HG03520 (cell line): ENCODE results near the gene DTD1.

Experiments used
- ATAC-seq: cut with Tn5 transposase; IDR thresholded peaks from one replicate; pipeline ENCODE4 v1.9.1; 2021; ENCODE audit warnings: mild to moderate bottlenecking, moderate library complexity; ENCODE audit not compliant: unreplicated experiment

DTD1 gene

DNA sequence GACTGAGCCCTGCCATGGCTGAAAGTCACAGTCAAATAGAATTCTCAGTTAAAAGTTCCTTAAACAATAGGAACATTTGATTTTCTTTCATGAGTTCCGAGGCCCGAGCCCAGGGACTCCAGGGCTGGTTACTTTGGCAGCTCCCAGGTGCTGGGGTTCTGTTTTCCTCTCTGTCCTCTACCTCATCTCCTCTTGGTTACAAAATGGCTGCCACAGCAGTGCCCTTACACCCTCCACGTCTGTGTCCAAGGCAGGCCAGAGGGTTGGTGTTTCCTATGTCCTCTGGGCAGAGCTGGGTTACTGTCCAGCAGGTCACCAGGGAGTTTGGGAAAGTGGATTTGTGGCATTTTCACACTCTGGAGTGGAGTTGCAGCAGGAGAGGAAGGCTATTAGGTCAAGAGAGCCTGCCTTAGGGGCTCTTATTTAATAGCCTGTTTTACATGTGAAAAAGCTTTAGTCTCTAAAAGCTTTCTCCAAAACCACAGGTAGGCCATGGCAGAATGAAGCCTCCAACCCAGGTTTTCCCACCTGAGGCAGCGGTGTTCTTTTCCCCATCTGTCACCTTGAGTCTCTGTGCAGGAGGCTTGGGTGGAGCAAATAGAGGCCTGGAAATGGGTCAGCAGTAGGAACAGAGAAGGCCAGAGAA, 111.0 kb downstream of the DTD1 start:
- ATAC-seq: no peak

GRCh38 chr20:18701969-18702368, 114.1 kb downstream of the DTD1 start:
- no peak for ATAC-seq

GRCh38 chr20:18702736-18703135, 114.9 kb downstream of the DTD1 start:
- ATAC-seq: no peak

DNA sequence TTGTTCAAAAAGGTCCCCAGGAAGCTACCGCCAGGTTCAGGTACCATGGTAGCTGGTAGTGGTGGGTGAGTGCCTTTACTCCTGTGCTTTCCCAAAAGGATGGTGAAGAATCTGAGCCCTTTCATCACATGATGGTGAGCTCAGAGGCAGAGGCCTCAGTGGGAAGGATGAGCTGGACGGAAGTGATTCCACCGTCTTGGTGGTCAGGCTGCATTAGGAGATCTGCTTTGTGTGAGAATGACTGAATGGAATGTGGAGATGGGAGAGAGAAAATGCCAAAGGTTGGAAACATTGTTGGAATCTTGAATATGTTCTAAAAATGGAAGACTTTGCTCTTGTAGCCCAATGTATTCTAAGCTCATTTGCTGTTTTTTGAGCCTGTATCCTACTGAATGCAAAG, 117.6 kb downstream of the DTD1 start:
- ATAC-seq: no peak

DNA sequence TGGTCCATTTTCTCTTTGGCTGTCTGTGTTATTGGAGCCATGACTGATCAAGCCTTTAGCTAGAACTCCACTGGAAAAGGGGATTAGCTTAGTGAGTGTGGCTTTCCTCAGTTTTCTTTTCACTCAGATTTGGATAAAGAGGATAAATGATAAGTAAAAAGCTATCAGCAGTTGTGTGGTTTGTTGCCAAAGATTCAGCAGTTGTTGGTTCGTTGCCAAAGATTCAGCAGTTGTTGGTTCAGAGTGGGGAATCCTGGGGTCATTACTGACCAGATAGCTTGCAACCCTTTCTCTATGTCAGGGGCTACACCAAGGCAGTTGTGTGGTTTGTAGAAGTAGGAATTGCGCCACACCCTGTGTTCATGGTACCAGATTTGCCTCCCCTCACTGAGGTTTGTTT, 118.1 kb downstream of the DTD1 start:
- no peak for ATAC-seq

GRCh38 chr20:18712131-18712530, 124.3 kb downstream of the DTD1 start:
- ATAC-seq: no peak

DNA sequence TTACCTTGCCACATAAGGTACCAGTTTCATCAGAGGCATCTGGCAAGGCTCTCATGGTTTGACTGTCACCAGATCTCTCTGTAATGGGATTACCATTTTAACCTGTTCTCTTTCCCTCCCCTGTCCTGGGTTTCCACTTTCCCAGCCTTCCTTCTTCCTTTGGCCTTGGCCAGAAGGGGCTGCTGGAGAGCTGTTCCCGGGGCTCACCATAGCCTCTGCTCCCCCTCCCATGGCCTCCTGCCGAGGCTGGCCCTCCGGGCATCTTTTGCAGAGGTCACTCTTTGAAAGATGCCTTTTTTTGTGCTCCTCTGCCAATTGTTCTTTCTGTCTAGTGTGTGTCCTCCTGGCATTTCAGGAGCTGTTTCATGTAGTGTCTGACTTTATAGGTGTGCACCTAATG, 125.0 kb downstream of the DTD1 start:
- ATAC-seq: no peak

GRCh38 chr20:18715564-18715963, 127.7 kb downstream of the DTD1 start:
- ATAC-seq: no peak

DNA sequence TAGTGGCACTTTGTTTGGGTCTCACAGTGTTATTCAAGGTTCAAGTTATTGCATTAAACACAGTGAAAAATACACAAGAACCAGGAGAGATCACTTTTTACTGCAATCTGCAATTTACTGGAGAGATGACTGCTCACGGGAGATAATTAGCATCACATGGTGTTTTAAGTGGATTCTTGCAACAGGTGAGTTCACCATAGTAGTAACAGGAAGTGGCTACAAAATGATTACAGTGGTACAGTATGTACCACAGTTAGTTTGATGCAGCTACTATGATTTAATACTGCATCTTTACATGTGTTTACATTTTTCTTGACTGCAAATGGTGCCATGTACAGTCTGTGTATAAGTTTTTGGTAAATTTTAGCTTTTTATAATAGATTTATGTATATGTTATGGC, 129.2 kb downstream of the DTD1 start:
- ATAC-seq: no peak

DNA sequence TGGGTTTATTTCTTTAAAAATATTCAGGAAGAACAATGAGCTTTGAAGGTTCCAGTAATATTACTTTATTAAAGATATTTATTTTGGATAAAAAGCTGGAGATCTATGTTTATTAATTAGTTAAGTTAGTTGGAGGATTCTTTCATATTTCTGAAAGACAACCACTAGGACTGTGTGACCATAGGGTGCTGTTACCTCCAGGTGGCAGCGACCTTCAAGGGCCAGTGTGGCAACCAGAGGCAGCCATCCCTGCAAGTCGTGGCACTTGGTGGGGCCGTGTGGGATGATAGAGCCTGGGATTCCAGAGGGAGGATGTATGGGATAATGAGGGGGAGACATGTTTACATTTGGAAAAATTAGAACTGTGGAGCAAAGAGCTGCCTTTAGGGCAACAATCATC, 130.3 kb downstream of the DTD1 start:
- no peak for ATAC-seq

GRCh38 chr20:18719426-18719825, 131.6 kb downstream of the DTD1 start:
- ATAC-seq: no peak

- ATAC-seq: no peak
Observed at GRCh38 chr20:18721551-18722115, 133.8 kb downstream of the DTD1 start.

- no peak for ATAC-seq
Observed at GRCh38 chr20:18722371-18722770, 134.5 kb downstream of the DTD1 start.

DNA sequence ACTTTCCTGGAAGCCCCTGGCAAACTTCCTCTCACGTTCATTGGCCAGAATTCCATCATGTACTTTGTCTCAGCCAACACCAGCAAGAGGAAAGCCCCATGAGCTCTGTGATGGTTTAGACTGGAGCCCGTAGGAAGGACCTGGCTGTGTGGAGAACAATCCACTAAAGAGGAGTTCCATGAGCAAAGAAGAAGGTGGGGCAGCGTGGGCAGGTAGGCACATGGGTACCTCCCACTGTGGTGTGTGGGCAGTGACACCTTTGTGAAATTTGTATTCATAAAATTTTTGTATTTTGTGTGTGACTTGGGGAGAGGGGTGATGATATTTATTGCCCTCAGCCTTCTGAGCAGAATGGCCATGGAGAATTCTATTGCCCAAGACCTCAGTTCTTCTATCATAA, 136.2 kb downstream of the DTD1 start:
- ATAC-seq: no peak

DNA sequence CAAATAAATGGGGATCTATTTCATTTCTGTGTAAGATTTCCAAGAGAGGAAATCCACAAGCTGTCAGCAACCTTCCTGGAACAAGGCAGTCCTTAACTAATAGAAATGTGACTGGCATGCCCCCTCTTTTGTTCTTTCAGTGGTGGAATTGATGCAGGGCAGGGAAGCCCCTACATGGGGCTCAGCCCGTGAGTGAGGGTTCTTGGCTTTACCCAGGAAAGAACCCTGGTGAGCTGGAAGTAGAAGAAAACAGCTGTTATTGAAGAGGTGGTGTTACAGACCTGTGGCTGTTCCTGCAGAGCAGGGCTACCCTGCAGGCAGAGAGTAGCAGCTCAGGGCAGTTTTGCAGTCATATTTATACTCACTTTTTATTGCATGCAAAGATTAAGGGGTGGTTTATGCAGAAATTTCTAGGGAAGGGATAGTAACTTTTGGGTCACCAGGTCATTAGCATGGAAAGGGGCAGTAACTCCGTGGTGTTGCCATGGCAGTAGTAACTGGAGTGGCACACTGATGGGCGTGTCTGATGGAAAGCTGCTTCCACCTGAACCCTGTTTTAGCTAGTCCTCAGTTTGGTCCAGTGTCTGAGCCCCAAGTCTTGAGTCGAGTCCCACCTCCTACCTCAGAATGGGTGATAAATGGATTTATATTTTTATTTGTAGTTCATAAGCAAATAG, 137.1 kb downstream of the DTD1 start:
- no peak for ATAC-seq

- no peak for ATAC-seq
Observed at GRCh38 chr20:18727032-18727508, 139.2 kb downstream of the DTD1 start.

- peak; percentile 94 for ATAC-seq
Observed at GRCh38 chr20:18728165-18728869, 140.5 kb downstream of the DTD1 start.

GRCh38 chr20:18728870-18729224, 141.0 kb downstream of the DTD1 start:
- peak; percentile 7 for ATAC-seq

GRCh38 chr20:18729231-18729825, 141.5 kb downstream of the DTD1 start:
- no peak for ATAC-seq

DNA sequence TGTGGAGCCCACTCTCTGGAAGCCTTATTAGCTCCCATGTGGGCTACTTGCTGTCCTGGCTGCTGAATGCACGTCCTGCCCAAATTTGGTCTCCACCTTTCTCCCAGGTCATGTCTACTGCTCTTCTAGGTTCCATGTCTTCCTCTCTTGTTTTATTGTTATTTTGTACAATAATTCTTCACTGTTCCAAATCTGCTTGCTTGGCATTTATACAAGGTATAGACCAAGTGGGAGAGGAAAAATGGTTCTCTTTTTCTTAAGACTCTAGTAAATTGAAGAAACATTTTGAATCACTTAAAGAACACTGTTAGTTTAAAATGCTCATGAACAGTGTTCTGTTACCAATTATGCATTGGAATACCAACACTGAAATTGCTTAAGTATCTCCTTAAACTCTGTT, 144.1 kb downstream of the DTD1 start:
- ATAC-seq: no peak

- ATAC-seq: no peak
Observed at GRCh38 chr20:18734525-18735189, 146.8 kb downstream of the DTD1 start.
